ENCODE results near the gene TNRC6B.
"Not testable (repeated sequence)": the region's sequence is repeated elsewhere in the genome, so short reads cannot be mapped to it uniquely, and the experiment has no call there.

The TNRC6B gene

GRCh38 chr22:40213478-40213877 is 35.8 kb downstream of the TNRC6B start:
- no peak for DNase-seq

DNA sequence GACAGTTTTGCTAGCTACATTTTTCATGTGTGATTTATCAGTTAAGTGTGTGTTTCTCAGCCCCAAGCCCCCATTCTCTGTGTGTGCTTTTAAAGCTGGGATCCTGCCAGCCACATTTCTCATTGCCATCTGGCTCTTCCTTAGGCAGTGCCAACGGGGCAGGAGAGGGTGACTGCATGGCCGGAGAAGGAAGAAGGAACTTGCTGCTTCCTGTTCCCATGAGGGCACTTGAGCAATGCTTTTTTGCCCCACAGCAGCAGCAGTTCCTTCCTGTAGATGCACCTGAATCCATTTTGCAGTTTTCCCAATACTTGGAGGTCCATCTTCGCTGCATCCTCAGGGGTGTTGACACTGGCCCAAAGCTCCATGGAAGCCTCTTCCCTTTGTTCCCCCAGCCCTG is 37.5 kb downstream of the TNRC6B start:
- DNase-seq: no peak

DNA sequence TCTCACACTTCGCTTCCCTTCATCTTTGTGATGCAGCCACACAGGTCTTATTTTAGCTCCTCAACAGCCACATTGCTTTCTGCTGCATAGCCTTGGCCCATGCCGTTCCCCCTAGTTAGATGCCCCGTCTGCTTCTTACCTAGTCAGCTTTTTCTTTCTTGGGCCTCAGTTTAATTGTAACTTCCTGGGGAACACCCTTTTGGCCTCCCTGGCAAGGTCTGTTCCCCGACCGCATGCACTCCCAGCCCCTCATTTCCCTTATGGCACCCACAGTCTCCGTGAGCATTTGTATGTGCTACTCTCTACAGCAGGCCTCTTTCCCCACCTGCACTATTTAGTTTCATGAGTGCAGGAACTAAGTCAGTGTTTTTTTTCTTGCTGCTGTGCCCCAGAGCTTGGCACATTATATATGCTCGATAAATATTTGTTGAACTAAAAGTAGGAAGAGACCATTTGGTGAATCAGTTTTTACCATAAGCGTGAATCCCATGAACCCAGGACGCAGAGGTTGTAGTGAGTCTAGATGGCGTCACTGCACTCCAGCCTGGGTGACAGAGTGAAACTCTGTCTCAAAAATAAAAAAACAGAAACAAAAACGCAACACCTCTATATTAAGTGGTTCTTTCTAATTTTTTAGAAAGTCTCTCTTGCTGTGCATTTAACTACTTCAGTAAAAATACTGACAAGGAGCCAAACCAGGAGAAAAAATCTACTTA is 38.5 kb downstream of the TNRC6B start:
- no peak for DNase-seq

GRCh38 chr22:40218152-40218551 is 40.4 kb downstream of the TNRC6B start:
- no peak for DNase-seq

GRCh38 chr22:40218723-40219294 is 41.1 kb downstream of the TNRC6B start:
- DNase-seq: no peak

- no peak for DNase-seq
Measured at GRCh38 chr22:40220316-40221054, 42.8 kb downstream of the TNRC6B start.

DNA sequence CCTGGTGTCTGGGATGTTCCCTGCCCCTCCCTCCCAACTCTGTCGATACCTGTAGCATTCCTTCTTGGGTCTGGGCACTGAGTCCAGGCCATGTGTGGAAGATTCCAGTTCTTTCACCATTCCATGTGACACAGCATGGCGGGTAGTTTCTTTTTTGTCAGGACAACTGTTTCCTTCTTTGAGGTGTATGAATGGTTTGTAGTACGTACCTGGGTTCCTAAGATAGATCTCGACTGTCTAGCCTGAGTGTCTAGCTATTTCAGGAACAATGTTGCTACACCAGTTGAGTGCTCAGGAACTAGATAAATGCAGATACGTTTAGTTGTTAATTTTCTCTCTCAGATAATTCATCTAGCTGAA is 43.3 kb downstream of the TNRC6B start:
- DNase-seq: no peak

DNA sequence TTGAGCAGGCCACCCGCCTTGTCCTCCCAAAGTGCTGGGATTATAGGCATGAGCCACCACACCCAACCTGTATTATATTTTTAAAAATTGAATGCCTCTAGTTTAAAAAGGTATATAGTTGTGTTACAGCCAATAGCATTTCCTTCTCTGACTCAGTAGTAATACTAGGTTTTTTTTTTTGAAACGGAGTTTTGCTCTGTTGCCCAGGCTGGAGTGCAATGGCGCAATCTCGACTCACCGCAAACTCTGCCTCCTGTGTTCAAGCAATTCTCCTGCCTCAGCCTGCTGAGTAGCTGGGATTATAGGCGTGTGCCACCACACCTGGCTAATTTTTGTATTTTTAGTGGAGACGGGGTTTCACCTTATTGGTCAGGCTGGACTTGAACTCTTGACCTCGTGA is 45.3 kb downstream of the TNRC6B start:
- DNase-seq: not testable (repeated sequence)

GRCh38 chr22:40224702-40225101 is 47.0 kb downstream of the TNRC6B start:
- peak; percentile 21 for DNase-seq

DNA sequence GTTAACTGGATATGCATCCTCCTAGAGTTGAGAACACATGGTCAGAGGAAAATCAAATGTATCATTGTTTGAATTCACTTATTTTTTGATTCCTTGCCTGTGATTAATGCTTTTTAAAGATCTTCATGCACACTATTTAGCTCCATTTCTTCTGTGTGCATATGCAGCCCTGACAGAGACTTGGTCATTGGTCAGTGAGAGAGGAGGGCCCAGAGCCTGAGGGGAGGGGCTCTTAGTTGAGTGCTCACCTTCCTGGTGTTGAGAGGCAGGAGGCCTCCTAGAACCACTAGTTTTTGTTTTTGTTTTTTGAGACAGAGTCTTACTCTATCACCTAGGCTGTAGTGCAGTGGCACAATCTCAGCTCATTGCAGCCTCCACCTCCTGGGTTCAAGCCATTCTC is 48.9 kb downstream of the TNRC6B start:
- no peak for DNase-seq

- DNase-seq: no peak
Measured at GRCh38 chr22:40231618-40232313, 54.0 kb downstream of the TNRC6B start.

GRCh38 chr22:40232624-40233023 is 54.9 kb downstream of the TNRC6B start:
- no peak for DNase-seq

DNA sequence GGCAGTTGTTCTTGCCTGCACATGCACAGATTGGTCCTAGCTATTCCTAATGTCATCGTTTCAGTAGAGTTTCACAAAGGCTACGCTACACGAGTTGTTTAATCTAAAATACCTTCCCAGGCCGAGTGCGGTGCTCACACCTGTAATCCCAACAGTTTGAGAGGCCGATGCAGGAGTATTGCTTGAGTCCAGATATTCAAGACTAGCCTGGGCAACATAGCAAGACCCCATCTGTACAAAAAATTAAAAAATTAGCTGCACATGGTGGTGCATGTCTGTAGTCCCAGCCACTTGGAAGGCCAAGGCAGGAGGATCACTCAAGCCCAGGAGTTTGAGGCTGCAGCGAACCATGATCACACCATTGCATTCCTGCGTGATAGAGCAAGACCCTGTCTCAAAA is 56.2 kb downstream of the TNRC6B start:
- DNase-seq: no peak

- DNase-seq: no peak
Measured at GRCh38 chr22:40234658-40235057, 56.9 kb downstream of the TNRC6B start.

GRCh38 chr22:40235308-40235707 is 57.6 kb downstream of the TNRC6B start:
- DNase-seq: no peak

DNA sequence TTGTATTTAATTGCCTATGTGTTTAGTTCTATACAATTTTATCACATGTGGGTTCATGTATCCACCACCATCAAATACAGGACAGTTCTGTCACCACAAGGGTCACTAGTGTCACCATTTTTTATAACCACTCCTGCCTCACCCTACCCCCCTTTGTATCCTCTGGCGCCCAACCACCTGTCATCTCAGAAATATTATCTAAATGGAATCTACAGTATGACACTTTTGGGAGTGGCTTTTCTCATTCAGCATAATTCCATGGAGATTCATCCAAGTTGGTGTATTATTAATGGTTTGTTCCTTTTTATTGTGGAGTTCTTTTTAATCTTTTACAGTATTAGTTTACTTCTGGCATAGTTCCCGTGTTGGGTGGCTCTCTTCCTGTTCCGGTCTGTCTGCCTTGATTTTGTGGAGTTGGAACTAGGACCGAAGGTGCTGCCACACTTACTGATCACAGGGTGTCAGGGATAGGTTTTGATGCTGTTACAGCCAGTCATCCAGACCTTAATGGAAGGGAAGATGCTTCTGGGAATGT is 58.5 kb downstream of the TNRC6B start:
- no peak for DNase-seq

DNA sequence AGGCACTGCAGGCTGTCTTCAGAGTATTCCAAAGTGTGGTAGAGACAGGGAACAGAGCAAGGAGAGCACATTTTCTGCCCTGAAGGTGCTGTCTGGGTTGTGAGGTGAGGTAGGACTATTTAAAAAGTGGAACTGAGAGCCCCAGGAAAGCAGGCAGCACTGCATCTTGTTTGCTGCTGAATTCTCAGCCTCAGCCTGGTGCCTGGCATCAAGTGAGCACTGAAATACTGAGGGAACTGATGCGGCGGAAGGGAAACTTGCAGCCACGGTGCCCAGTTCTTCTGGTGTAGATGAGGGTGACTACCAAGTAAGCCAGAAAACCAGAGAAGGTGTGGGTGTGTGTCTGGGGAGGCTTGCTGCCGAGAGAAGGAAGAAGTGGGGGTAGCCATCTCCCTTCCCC is 59.5 kb downstream of the TNRC6B start:
- DNase-seq: no peak

GRCh38 chr22:40237788-40238424 is 60.2 kb downstream of the TNRC6B start:
- no peak for DNase-seq

DNA sequence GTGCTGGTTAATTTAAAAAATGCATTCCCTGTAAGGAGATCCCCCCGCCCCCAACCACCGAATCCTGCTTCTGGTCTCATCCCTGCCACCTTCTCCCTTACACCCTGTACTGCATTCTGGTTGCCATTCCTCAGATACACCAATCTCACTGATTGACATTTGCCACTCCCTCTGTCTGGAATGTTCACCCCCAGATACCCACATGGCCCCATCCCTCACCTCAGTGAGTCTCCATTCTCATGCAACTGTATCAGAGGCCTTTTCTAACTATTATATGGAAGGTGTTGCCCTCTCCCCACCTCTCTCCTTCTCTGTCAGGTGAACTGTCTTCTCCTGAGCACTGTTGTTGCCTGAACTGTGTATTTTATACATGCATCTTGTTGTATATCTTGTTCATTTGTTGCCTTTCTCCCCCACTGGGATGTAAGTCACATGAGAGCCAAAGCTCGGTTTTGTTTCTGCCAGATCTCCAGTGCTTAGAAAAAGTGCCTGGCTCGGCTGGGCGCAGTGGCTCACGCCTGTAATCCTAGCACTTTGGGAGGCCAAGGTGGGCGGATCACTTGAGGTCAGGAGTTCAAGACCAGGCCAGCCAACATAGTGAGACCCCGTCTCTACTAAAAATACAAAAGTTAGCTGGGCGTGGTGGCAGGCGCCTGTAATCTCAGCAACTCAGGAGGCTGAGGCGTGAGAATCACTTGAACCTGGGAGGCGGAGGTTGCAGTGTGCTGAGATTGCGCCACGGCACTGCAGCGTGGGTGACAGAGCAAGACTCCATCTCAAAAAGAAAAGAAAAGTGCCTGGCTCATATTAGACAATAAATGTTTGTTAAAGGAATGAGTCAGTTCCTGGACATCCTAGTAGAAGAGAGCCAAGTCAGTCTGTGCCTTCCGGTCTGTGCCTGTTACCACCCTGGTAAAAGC is 61.0 kb downstream of the TNRC6B start:
- DNase-seq: peak; percentile 6

- no peak for DNase-seq
Measured at GRCh38 chr22:40239345-40239683, 61.6 kb downstream of the TNRC6B start.

GRCh38 chr22:40240160-40240559 is 62.4 kb downstream of the TNRC6B start:
- no peak for DNase-seq

- DNase-seq: peak; percentile 39
Measured at GRCh38 chr22:40240686-40241085, 63.0 kb downstream of the TNRC6B start.

All from effector CD4-positive, alpha-beta T cell (primary cell).